DND-41 (cell line): ENCODE data around the gene XRCC3.

Experiments
- EZH2 ChIP-seq: IDR thresholded peaks from 3 replicates; pipeline ENCODE4 v1.6.1; 2012; ENCODE audit warnings: borderline replicate concordance, low read depth, mild to moderate bottlenecking, moderate library complexity, low read length, inconsistent platforms; ENCODE audit not compliant: severe bottlenecking
- TF ChIP-seq, protein P1 (sequence below): IDR thresholded peaks from 2 replicates; pipeline ENCODE4 v1.5.1; 2012; ENCODE audit warnings: borderline replicate concordance, low read length, moderate library complexity, mild to moderate bottlenecking; ENCODE audit not compliant: poor library complexity, severe bottlenecking; ENCODE audit errors: extremely low read depth

DNA sequence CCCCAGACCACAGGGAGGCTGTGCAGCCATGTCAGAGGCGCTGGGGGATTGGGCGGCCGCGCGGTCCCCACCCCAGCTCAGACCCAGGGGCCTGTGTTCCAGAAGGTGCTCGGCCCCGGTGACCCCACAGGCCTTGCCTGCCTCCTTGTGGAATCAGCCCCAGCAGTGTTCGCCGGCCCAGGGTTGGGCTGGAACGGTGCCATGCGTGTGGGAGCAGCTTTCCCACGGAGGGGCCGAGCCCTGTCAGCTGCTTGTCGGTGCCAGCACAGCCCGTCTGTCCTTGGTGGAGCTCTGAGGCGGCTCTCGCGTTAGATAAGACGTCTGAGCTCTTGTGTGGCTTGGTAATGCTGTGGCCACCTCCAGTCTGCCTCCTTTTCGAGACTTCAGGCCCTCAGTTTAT lies 8.9 kb upstream of the XRCC3 start:
- TF ChIP-seq, protein P1, sequence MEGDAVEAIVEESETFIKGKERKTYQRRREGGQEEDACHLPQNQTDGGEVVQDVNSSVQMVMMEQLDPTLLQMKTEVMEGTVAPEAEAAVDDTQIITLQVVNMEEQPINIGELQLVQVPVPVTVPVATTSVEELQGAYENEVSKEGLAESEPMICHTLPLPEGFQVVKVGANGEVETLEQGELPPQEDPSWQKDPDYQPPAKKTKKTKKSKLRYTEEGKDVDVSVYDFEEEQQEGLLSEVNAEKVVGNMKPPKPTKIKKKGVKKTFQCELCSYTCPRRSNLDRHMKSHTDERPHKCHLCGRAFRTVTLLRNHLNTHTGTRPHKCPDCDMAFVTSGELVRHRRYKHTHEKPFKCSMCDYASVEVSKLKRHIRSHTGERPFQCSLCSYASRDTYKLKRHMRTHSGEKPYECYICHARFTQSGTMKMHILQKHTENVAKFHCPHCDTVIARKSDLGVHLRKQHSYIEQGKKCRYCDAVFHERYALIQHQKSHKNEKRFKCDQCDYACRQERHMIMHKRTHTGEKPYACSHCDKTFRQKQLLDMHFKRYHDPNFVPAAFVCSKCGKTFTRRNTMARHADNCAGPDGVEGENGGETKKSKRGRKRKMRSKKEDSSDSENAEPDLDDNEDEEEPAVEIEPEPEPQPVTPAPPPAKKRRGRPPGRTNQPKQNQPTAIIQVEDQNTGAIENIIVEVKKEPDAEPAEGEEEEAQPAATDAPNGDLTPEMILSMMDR: no peak
- TF ChIP-seq EZH2: no peak
